Activated CD4-positive, alpha-beta T cell treated with anti-CD3 and anti-CD28 coated beads for 36 hours (primary cell): Measurements from ENCODE around the gene PTTG1. TPM values are rescaled to one million over a fixed set of nuclear protein-coding genes. Genes with fewer than 3 reads are reported as not detected.
A peak's percentile ranks its signal among the peaks of the same experiment; 100 is the strongest.

Experiments
- ATAC-seq: fragments of 200-7000 bp; cut with Tn5 transposase; one replicate; pipeline ENCODE4 v1.10.0; 2021; ENCODE audit warnings: mild to moderate bottlenecking, moderate library complexity
- CTCF ChIA-PET: fragments of 350-600 bp; sonication (Branson Sonifier 250); formaldehyde crosslinking; loops from one replicate; lab custom pipeline; 2021; ENCODE audit warnings: antibody characterized with exemption; lab: Charles Lee
- POLR2A ChIA-PET: fragments of 350-600 bp; sonication (Branson Sonifier 250); formaldehyde crosslinking; loops from one replicate; lab custom pipeline; 2021; ENCODE audit warnings: antibody characterized with exemption, inconsistent platforms; lab: Charles Lee
- DNase-seq: peaks from one replicate; pipeline ENCODE4 v3.0.0-alpha.2; 2020
- H3K27ac Mint-ChIP-seq: one replicate; pipeline ENCODE4 v1.8.0; 2021; ENCODE audit warnings: mixed read lengths
- H3K27me3 Mint-ChIP-seq: one replicate; pipeline ENCODE4 v1.8.0; 2021; ENCODE audit warnings: mixed read lengths
- H3K36me3 Mint-ChIP-seq: one replicate; pipeline ENCODE4 v1.8.0; 2021; ENCODE audit warnings: low read depth, mixed read lengths
- H3K4me1 Mint-ChIP-seq: one replicate; pipeline ENCODE4 v1.8.0; 2021; ENCODE audit warnings: mixed read lengths
- H3K4me3 Mint-ChIP-seq: one replicate; pipeline ENCODE4 v1.8.0; 2021; ENCODE audit warnings: mild to moderate bottlenecking, moderate library complexity, mixed read lengths
- H3K9me3 Mint-ChIP-seq: one replicate; pipeline ENCODE4 v1.8.0; 2021; ENCODE audit warnings: low read depth, mixed read lengths
- intact Hi-C, 2 experiments: fragments of 100-400 bp; cut with DNase I in 1 of 2; cut with micrococcal nuclease in 1 of 2; formaldehyde crosslinking; loops; one replicate each; pipeline versions ENCODE4 v1.14.2 to v1.15.1; 2022 to 2024; cut with DNase I, micrococcal nuclease
- microRNA-seq: library from miRNA; unstranded; fragments of <30 nt; microRNA quantifications from one replicate; pipeline ENCODE4 v1.2.0, GENCODE V29; 2021; ENCODE audit warnings: borderline replicate concordance
- total RNA-seq, 2 experiments: library from RNA; stranded (reverse); gene quantifications; one replicate each; pipeline ENCODE4 v1.2.3, GENCODE V29; 2021

The PTTG1 gene
- total RNA-seq, 2 experiments from 2014 or later = 169 to 212 TPM

GRCh38 chr5:160471761-160472160 is 50.1 kb downstream of the PTTG1 start:
- H3K4me1 Mint-ChIP-seq = peaks cover 76% of the 10 kb centered on the region
- H3K4me3 Mint-ChIP-seq = peak overlapping the region; percentile 88
- H3K27ac Mint-ChIP-seq = peak overlapping the region; percentile 56
- DNase-seq = no peak
- no peak for ATAC-seq
- CTCF ChIA-PET = no interaction called here
- peaks cover 50% of the 10 kb centered on the region for H3K36me3 Mint-ChIP-seq
- intact Hi-C loops = loop anchor here in 1 of 2 experiments (1.0 kb wide), 1 partner anchor 15 kb away; no protein-coding TSS in a partner anchor
- POLR2A ChIA-PET = no interaction called here
- no peaks in the 10 kb centered on the region for H3K9me3 Mint-ChIP-seq
- H3K27me3 Mint-ChIP-seq = no peaks in the 10 kb centered on the region

- peak overlapping the region; percentile 88 for H3K4me3 Mint-ChIP-seq
- ATAC-seq = no peak
- ChIA-PET CTCF (interaction anchor here (0.7 to 1.6 kb wide), 3 partner anchors 32 to 33 kb away, joined by 3 to 4 read pairs (median 4); no protein-coding TSS in a partner anchor), POLR2A (no interaction called here)
- H3K27me3 Mint-ChIP-seq = no peaks in the 10 kb centered on the region
- H3K36me3 Mint-ChIP-seq = peaks cover 57% of the 10 kb centered on the region
- intact Hi-C loops = loop anchor here in 1 of 2 experiments (1.0 kb wide), 1 partner anchor 14 kb away; no protein-coding TSS in a partner anchor
- peaks cover 76% of the 10 kb centered on the region for H3K4me1 Mint-ChIP-seq
- no peaks in the 10 kb centered on the region for H3K9me3 Mint-ChIP-seq
- no peak for DNase-seq
- H3K27ac Mint-ChIP-seq = peak overlapping the region; percentile 56
These were observed 50.8 kb downstream of the PTTG1 start for GRCh38 chr5:160472482-160472881.

GRCh38 chr5:160473681-160474080 is 52.0 kb downstream of the PTTG1 start:
- H3K4me1 Mint-ChIP-seq = peaks cover 81% of the 10 kb centered on the region

GRCh38 chr5:160474084-160474483 is 52.4 kb downstream of the PTTG1 start:
- DNase-seq (no peak), ATAC-seq (peak; percentile 47)
- Mint-ChIP-seq H3K4me3 (peak overlapping the region; percentile 88), H3K9me3 (no peaks in the 10 kb centered on the region), H3K27me3 (no peaks in the 10 kb centered on the region), H3K36me3 (peaks cover 63% of the 10 kb centered on the region), H3K4me1 (peaks cover 82% of the 10 kb centered on the region), H3K27ac (peak overlapping the region; percentile 66)
- intact Hi-C loops = no loop called here
- ChIA-PET CTCF (interaction anchor here (0.6 to 2.3 kb wide), 4 partner anchors 11 to 174 kb away, joined by 3 to 17 read pairs (median 4); no protein-coding TSS in a partner anchor), POLR2A (interaction anchor here (0.7 kb wide), 1 partner anchor 386 kb away, joined by 3 read pairs; no protein-coding TSS in a partner anchor)

More at GRCh38 chr5:160473681-160474080, 52.0 kb downstream of the PTTG1 start:
- Mint-ChIP-seq H3K9me3 (no peaks in the 10 kb centered on the region), H3K27me3 (no peaks in the 10 kb centered on the region), H3K27ac (peak overlapping the region; percentile 68), H3K4me3 (peak overlapping the region; percentile 88), H3K36me3 (peaks cover 63% of the 10 kb centered on the region)
- no peak for DNase-seq
- intact Hi-C loops = no loop called here
- ATAC-seq = no peak
- POLR2A ChIA-PET = interaction anchor here (0.7 kb wide), 1 partner anchor 387 kb away, joined by 3 read pairs; no protein-coding TSS in a partner anchor
- CTCF ChIA-PET = interaction anchor here (0.8 to 2.3 kb wide), 5 partner anchors 32 to 175 kb away, joined by 3 to 17 read pairs (median 4); no protein-coding TSS in a partner anchor

- H3K36me3 Mint-ChIP-seq = peaks cover 57% of the 10 kb centered on the region
- ATAC-seq (no peak), DNase-seq (no peak)
- ChIA-PET POLR2A (no interaction called here), CTCF (interaction anchor here (1.4 to 2.3 kb wide), 2 partner anchors 9 to 37 kb away, joined by 3 to 17 read pairs; no protein-coding TSS in a partner anchor)
- H3K27ac Mint-ChIP-seq = peak overlapping the region; percentile 52
- intact Hi-C loops = no loop called here
- peaks cover 79% of the 10 kb centered on the region for H3K4me1 Mint-ChIP-seq
- H3K4me3 Mint-ChIP-seq = no peak overlapping the region
- no peaks in the 10 kb centered on the region for H3K27me3 Mint-ChIP-seq
- H3K9me3 Mint-ChIP-seq = no peaks in the 10 kb centered on the region
These were observed 54.3 kb downstream of the PTTG1 start for GRCh38 chr5:160475864-160476438.

GRCh38 chr5:160477266-160477970 is 55.8 kb downstream of the PTTG1 start:
- ChIA-PET POLR2A (interaction anchor here (0.6 kb wide), 1 partner anchor 366 kb away, joined by 5 read pairs; no protein-coding TSS in a partner anchor), CTCF (interaction anchor here (0.8 to 1.6 kb wide), 6 partner anchors 11 to 62 kb away, joined by 3 to 6 read pairs (median 3); no protein-coding TSS in a partner anchor)
- Mint-ChIP-seq H3K36me3 (peaks cover 49% of the 10 kb centered on the region), H3K27me3 (no peaks in the 10 kb centered on the region), H3K4me3 (peak overlapping the region; percentile 13), H3K9me3 (no peaks in the 10 kb centered on the region), H3K27ac (peak overlapping the region; percentile 42), H3K4me1 (peaks cover 71% of the 10 kb centered on the region)
- DNase-seq = no peak
- ATAC-seq = no peak
- intact Hi-C loops = no loop called here

GRCh38 chr5:160478163-160478562 is 56.5 kb downstream of the PTTG1 start:
- POLR2A ChIA-PET = interaction anchor here (0.6 kb wide), 1 partner anchor 365 kb away, joined by 5 read pairs; no protein-coding TSS in a partner anchor
- peaks cover 64% of the 10 kb centered on the region for H3K4me1 Mint-ChIP-seq
- CTCF ChIA-PET = interaction anchor here (0.7 to 2.0 kb wide), 7 partner anchors 15 to 77 kb away, joined by 3 to 11 read pairs (median 3); no protein-coding TSS in a partner anchor
- H3K9me3 Mint-ChIP-seq = no peaks in the 10 kb centered on the region
- no peaks in the 10 kb centered on the region for H3K27me3 Mint-ChIP-seq
- H3K27ac Mint-ChIP-seq = peak overlapping the region; percentile 2
- ATAC-seq = no peak
- H3K36me3 Mint-ChIP-seq = peaks cover 51% of the 10 kb centered on the region
- intact Hi-C loops = no loop called here
- no peak overlapping the region for H3K4me3 Mint-ChIP-seq
- no peak for DNase-seq

Small RNA genes lying within 50 kb of the gene (microRNA-seq; reads per million reads assigned to microRNA genes)
- gene MIR3142 = not detected

Other genes with a start within 250 kb of the PTTG1 start
- gene FABP6, start 192.3 kb upstream of the PTTG1 start, total RNA-seq = not detected
- gene CCNJL, start 109.3 kb upstream of the PTTG1 start, total RNA-seq = not detected
- gene C1QTNF2, start 51.2 kb upstream of the PTTG1 start, total RNA-seq = not detected
- 1 to 10 TPM in 1 of 2 experiments, under 1 TPM in 1; 0.91 to 1.3 TPM for gene FAM200C, start 21.8 kb upstream of the PTTG1 start, total RNA-seq
- 10 to 100 TPM; 41.1 to 53.0 TPM for gene SLU7, start 2.8 kb upstream of the PTTG1 start, total RNA-seq